GM12892 (cell line): ENCODE data around the gene RASAL3.

Source experiments
- DNase-seq: peaks from one replicate; pipeline ENCODE4 v3.0.0; 2011; ENCODE audit not compliant: insufficient read length
- FAIRE-seq: peaks from 2 replicates; lab custom pipeline; 2011; peaks lifted over from hg19 to GRCh38; lab: Jason Lieb, UNC
- POLR2A ChIP-seq: IDR thresholded peaks from 2 replicates; pipeline ENCODE4 v1.6.1; 2011; ENCODE audit warnings: low read depth, low read length, control low read depth
- POLR2AphosphoS5 ChIP-seq: IDR thresholded peaks from 2 replicates; pipeline ENCODE4 v1.6.1; 2011; ENCODE audit warnings: low read depth, low read length, control low read depth
- TAF1 ChIP-seq: IDR thresholded peaks from 2 replicates; pipeline ENCODE4 v1.6.1; 2011; ENCODE audit warnings: low read depth, mild to moderate bottlenecking, control low read depth, low read length, borderline replicate concordance

RASAL3 gene

GRCh38 chr19:15445807-15446376, 18.5 kb downstream of the RASAL3 start:
- no peak for TF ChIP-seq POLR2A
- TF ChIP-seq TAF1, result no peak
- no peak for TF ChIP-seq POLR2AphosphoS5
- no peak for FAIRE-seq
- DNase-seq, result no peak

GRCh38 chr19:15445227-15445605, 19.1 kb downstream of the RASAL3 start:
- no peak for DNase-seq
- no peak for FAIRE-seq
- TF ChIP-seq POLR2A (no peak), POLR2AphosphoS5 (no peak), TAF1 (no peak)

DNA sequence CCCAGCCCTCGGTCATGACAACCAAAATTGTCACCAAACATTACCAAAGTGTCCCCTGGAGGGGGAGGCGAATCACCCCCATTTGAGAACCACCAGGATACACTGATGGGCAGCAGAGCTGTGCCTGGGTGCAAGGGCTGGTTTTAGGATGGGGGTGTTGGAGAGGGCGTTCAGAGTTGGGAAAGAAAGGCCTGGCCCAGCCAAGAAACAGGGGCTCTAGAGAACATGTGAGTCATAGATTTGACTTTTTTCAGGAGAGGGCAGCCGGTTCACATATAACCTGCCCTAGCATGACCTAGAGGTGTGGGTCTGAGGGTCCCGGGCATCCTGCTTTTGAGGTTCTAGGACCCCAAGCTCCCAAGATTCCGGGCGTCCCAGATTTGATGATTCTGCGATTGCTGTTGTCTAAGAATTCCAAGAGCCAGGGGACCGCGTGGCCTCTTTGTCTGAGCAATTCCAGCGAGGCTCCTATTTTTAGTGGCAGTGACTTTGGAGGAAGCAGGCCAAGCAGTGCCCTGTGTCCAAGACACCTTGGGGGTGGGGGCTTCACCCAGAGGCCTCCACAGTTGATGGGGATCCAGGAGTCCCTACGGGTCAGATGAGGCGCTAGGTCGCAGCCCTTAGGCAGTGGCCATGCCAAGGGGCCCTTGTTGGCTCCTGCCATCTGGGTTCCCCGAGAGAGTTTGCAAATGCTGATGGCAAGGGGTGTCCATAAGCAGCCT, 19.7 kb downstream of the RASAL3 start:
- FAIRE-seq, result no peak
- TF ChIP-seq TAF1 (no peak), POLR2AphosphoS5 (no peak), POLR2A (no peak)
- DNase-seq, result no peak

DNA sequence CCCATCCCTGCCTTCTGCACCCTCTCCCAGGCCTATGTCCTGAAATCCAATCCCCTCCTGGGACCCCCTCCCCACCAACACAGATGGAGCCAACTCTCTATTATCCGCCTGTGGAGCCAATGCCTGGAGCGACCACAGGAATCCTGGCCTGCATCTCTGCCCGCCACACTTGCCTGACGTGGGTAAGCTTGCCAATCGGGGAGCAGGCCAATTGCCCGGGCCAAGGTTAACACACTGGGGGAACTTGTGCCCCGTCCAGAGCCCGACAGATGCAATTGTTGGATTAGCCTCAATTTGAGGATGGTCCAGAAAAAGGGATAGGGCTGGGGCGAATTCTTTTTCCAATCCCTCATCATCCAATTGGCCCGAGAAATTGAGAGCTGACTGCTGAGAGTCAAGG, 20.5 kb downstream of the RASAL3 start:
- DNase-seq, result no peak
- TF ChIP-seq TAF1 (no peak), POLR2AphosphoS5 (no peak), POLR2A (no peak)
- no peak for FAIRE-seq

- FAIRE-seq, result no peak
- TF ChIP-seq POLR2AphosphoS5 (no peak), POLR2A (no peak), TAF1 (no peak)
These were observed 21.0 kb downstream of the RASAL3 start for GRCh38 chr19:15443325-15443724.

DNA sequence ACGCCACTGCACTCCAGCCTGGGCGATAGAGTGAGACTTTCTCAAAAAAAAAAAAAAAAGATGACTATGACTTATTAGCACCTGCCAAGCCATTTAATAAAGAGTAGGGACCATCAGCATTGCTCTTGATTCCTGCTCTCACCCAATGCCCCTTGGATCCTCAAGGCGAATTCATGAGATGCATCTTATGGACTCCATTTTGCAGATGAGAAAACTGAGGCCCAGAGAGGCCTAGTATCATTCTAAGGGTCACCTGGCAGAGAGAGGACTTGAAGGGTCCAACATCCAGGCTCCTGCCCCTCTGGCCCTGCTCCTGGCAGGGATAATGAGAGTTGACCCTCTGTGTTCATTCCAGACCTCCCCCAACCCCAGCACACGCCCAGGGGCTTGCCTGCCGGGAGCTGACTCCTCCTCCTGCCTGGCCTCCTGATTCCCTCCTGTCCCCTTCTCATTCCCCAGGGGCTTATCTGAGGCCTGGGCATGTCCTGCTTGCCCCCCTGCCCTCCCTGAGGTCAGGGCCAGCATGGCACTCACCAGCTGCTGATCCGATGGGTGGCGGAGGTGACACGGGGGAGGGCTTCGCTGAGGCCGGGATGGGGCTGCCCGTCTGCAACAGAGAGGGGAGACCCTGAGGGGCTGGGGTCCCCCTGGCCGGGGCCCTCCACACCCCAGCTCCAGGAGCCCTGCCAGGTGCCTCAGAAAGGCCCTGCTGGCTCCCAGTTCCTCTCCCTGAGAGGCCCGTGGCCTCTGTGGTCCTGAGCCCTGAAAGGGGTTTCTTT, 22.0 kb downstream of the RASAL3 start:
- FAIRE-seq (no peak), DNase-seq (no peak)
- TF ChIP-seq POLR2A (no peak), TAF1 (no peak), POLR2AphosphoS5 (no peak)

More at GRCh38 chr19:15443325-15443724, 21.0 kb downstream of the RASAL3 start:
- no peak for DNase-seq

- FAIRE-seq (peak; percentile 88), DNase-seq (no peak)
- TF ChIP-seq POLR2AphosphoS5 (no peak), POLR2A (no peak), TAF1 (no peak)
These were observed 23.0 kb downstream of the RASAL3 start for GRCh38 chr19:15441317-15441716.

GRCh38 chr19:15439821-15440641, 24.3 kb downstream of the RASAL3 start:
- DNase-seq, result no peak
- TF ChIP-seq POLR2AphosphoS5 (no peak), POLR2A (no peak), TAF1 (no peak)
- no peak for FAIRE-seq

DNA sequence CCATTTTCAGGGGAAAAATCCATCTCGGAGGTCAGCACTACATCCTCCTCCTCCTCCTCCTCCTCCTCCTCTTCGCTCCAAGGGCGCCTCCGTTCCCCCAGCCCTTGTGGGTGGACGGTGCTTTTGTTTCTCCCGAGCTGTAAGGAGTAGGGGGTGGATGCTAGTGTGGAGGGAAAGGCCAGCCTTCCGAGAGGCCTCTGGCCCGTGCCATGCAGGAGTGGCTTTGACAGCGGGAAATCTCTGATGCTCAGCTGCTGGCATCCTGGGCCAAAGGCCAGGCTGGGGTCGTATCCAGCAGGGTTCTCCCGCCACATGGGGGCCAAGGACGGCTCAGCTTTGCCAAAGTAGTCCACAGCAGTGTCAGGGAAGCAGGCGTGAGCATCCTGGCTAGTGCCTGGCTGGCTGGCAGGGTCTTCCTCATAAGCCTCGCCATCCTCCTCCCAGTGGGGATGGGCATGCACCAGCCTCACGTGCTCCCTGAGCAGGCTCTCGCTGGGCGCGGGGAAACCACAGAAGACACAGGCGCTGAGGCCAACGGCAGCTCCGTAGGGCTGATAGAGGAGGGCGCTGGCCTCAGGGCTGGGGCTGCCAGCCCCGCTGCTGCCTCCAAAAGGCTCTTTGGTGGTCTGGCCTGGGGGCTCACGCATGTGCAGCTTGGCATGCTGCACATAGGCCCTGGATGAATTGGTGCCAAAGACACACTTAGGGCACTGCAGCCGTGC, 25.1 kb downstream of the RASAL3 start:
- FAIRE-seq (no peak), DNase-seq (no peak)
- TF ChIP-seq TAF1 (no peak), POLR2A (no peak)

DNA sequence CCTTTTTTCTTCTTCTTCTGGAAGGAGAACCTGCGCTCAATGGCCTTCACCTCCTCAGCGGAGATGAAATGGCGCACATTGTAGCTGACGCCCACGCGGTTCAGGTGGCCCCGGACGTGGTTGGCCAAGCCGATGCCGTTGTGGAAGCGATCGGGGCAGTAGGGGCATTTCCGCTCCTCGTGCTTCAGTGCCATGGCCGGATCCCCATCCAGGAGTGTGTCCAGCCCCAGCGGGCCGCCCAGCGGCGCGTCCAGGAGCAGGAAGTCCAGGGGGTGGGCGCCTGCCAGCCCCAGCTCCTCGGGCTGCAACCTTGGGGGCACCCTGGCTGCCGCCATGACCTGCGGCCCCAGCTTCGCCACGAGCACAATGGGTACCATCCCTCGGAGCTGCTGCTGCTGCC, 25.8 kb downstream of the RASAL3 start:
- no peak for FAIRE-seq
- TF ChIP-seq POLR2AphosphoS5, result no peak
- DNase-seq, result no peak

DNA sequence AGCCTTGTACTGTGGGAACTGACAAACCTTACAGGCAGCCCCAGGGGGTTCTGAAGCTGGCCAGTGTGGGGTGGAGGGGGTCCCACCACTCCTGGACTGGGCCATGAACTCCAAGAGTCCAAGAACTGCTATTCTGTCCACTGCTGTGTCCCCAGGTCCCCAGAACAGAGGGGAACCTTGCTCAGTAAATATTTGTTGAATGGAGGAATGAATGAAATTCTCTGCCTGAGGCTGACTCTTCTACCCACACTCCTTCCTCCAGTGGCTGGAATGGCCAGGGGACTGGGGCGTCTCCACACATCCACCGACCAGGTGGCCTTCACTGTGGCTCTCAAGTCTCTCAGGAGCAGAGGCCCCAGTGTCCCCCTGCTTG, 26.2 kb downstream of the RASAL3 start:
- TF ChIP-seq TAF1 (no peak), POLR2AphosphoS5 (no peak), POLR2A (no peak)
- DNase-seq, result no peak

More for the DNA sequence above, 26.2 kb downstream of the RASAL3 start:
- FAIRE-seq, result no peak
